Activated B cell treated with CpG ODN at 0.5 μM for 24 hours (primary cell): ENCODE results near the gene TMEM181. TPM values are rescaled to one million over a fixed set of nuclear protein-coding genes. Genes with fewer than 3 reads are reported as not detected.
A peak's percentile ranks its signal among the peaks of the same experiment; 100 is the strongest.
"Not testable (repeated sequence)": the region's sequence is repeated elsewhere in the genome, so short reads cannot be mapped to it uniquely, and the experiment has no call there.

Experiments
- ATAC-seq: fragments of 200-7000 bp; cut with Tn5 transposase; one replicate; pipeline ENCODE4 v1.10.0; 2021; ENCODE audit warnings: low read depth, mild to moderate bottlenecking, moderate library complexity
- CTCF ChIA-PET: fragments of 350-600 bp; sonication (Branson Sonifier 250); formaldehyde crosslinking; loops from one replicate; lab custom pipeline; 2021; ENCODE audit warnings: antibody characterized with exemption; lab: Charles Lee
- POLR2A ChIA-PET: fragments of 350-600 bp; sonication (Branson Sonifier 250); formaldehyde crosslinking; loops from one replicate; lab custom pipeline; 2021; ENCODE audit warnings: antibody characterized with exemption; lab: Charles Lee
- DNase-seq: peaks from one replicate; pipeline ENCODE4 v3.0.0; 2022
- H3K27ac Mint-ChIP-seq: one replicate; pipeline ENCODE4 v1.8.0; 2020; ENCODE audit warnings: mixed read lengths
- H3K27me3 Mint-ChIP-seq: one replicate; pipeline ENCODE4 v1.8.0; 2021; ENCODE audit warnings: mixed read lengths
- H3K36me3 Mint-ChIP-seq: one replicate; pipeline ENCODE4 v1.8.0; 2021; ENCODE audit warnings: low read depth, mixed read lengths
- H3K4me1 Mint-ChIP-seq: one replicate; pipeline ENCODE4 v1.8.0; 2021; ENCODE audit warnings: mixed read lengths
- H3K4me3 Mint-ChIP-seq: one replicate; pipeline ENCODE4 v1.8.0; 2020; ENCODE audit warnings: mild to moderate bottlenecking, mixed read lengths
- H3K9me3 Mint-ChIP-seq: one replicate; pipeline ENCODE4 v1.8.0; 2020; ENCODE audit warnings: mixed read lengths
- CTCF ChIP-seq: fragments of 200-600 bp; IDR thresholded peaks from one replicate; pipeline ENCODE4 v1.8.0; 2022; ENCODE audit warnings: antibody characterized with exemption, mild to moderate bottlenecking
- intact Hi-C: fragments of 100-400 bp; cut with micrococcal nuclease; formaldehyde crosslinking; loops from one replicate; pipeline ENCODE4 v1.15.1; 2024
- total RNA-seq: library from RNA; stranded (reverse); gene quantifications from 2 replicates; pipeline ENCODE4 v1.2.3, GENCODE V29; 2022

Gene TMEM181
- total RNA-seq, 1 donor from 2014 or later: 8.8 TPM

GRCh38 chr6:158649289-158650143 is 89.6 kb downstream of the TMEM181 start, which contains the start of gene SYTL3:
SYTL3 (plus strand) TSS chr6:158650054; CDS start chr6:158663269, 13,215 bp downstream.
- ChIA-PET CTCF (interaction anchor here (0.6 to 3.1 kb wide), 6 partner anchors 10 to 323 kb away, joined by 3 to 14 read pairs (median 3); no protein-coding TSS in a partner anchor), POLR2A (interaction anchor here (0.6 to 2.9 kb wide), 12 partner anchors 10 to 1071 kb away, joined by 3 to 14 read pairs (median 4); partner anchors contain the start of gene EZR)
- Mint-ChIP-seq H3K27ac (peak within 1 kb of the TSS; percentile 100), H3K4me3 (peak within 1 kb of the TSS; percentile 86), H3K9me3 (no peaks in the 10 kb centered on the region), H3K36me3 (peaks cover 4% of the 10 kb centered on the region), H3K27me3 (peaks cover 2% of the 10 kb centered on the region), H3K4me1 (peaks cover 49% of the 10 kb centered on the region)
- peak; percentile 72 for ATAC-seq
- intact Hi-C loops: loop anchor here (1.0 to 5.0 kb wide), 7 partner anchors 11 to 482 kb away; partner anchors contain the start of genes EZR, GTF2H5 and SERAC1
- no peak for TF ChIP-seq CTCF
- peak; percentile 57 for DNase-seq

- peaks cover 38% of the 10 kb centered on the region for H3K4me1 Mint-ChIP-seq
- ChIA-PET CTCF (interaction anchor here (1.0 kb wide), 1 partner anchor 39 kb away, joined by 4 read pairs; no protein-coding TSS in a partner anchor), POLR2A (interaction anchor here (1.6 kb wide), 1 partner anchor 8 kb away, joined by 8 read pairs; the partner anchor contains the start of gene DYNLT1)
- intact Hi-C loops: loop anchor here (2.0 kb wide), 1 partner anchor 15 kb away; no protein-coding TSS in a partner anchor
- H3K36me3 Mint-ChIP-seq, DNase-seq, H3K27ac Mint-ChIP-seq, H3K9me3 Mint-ChIP-seq, ATAC-seq, H3K4me3 Mint-ChIP-seq: not testable (repeated sequence)
- peaks cover 11% of the 10 kb centered on the region for H3K27me3 Mint-ChIP-seq
Observed at GRCh38 chr6:158651981-158652737, 92.3 kb downstream of the TMEM181 start.

- ChIA-PET CTCF (no interaction called here), POLR2A (interaction anchor here (0.7 to 1.6 kb wide), 3 partner anchors 9 to 1076 kb away, joined by 3 to 8 read pairs (median 4); partner anchors contain the start of gene DYNLT1)
- H3K27me3 Mint-ChIP-seq: peaks cover 12% of the 10 kb centered on the region
- no peak overlapping the region for H3K27ac Mint-ChIP-seq
- H3K4me1 Mint-ChIP-seq: peaks cover 35% of the 10 kb centered on the region
- H3K9me3 Mint-ChIP-seq: no peaks in the 10 kb centered on the region
- no peak for ATAC-seq
- no peaks in the 10 kb centered on the region for H3K36me3 Mint-ChIP-seq
- intact Hi-C loops: loop anchor here (2.0 kb wide), 1 partner anchor 13 kb away; no protein-coding TSS in a partner anchor
- DNase-seq: no peak
- H3K4me3 Mint-ChIP-seq: peak overlapping the region; percentile 36
- no peak for TF ChIP-seq CTCF
Observed at GRCh38 chr6:158653577-158654354, 93.9 kb downstream of the TMEM181 start.

- Mint-ChIP-seq H3K27me3 (peaks cover 12% of the 10 kb centered on the region), H3K4me1 (peaks cover 27% of the 10 kb centered on the region), H3K4me3 (no peak overlapping the region), H3K9me3 (no peaks in the 10 kb centered on the region), H3K36me3 (no peaks in the 10 kb centered on the region), H3K27ac (no peak overlapping the region)
- no peak for TF ChIP-seq CTCF
- intact Hi-C loops: no loop called here
- no peak for DNase-seq
- CTCF ChIA-PET: interaction anchor here (1.1 kb wide), 1 partner anchor 434 kb away, joined by 4 read pairs; no protein-coding TSS in a partner anchor
- POLR2A ChIA-PET: no interaction called here
- ATAC-seq: no peak
Observed at GRCh38 chr6:158654498-158654897, 94.6 kb downstream of the TMEM181 start.
